ENCODE results near the gene TMEM39A.

- TF ChIP-seq CTCF (tag by site-specific recombination; IDR thresholded peaks at IDR 0.05) (no peak), ZNF274 (IDR thresholded peaks at IDR 0.05; ENCODE audit: low read length) (no peak), ZNF274 (tag by site-specific recombination; IDR thresholded peaks at IDR 0.05; ENCODE audit: borderline replicate concordance) (no peak), ATF2 (tag by site-specific recombination; IDR thresholded peaks at IDR 0.05; ENCODE audit: low read depth) (no peak), BCL11B (tag by site-specific recombination; IDR thresholded peaks at IDR 0.05; ENCODE audit: low read depth) (no peak), ZFP69B (tag by site-specific recombination; IDR thresholded peaks at IDR 0.05) (no peak), YY1 (tag by site-specific recombination; IDR thresholded peaks at IDR 0.05) (no peak), ZNF138 (tag by site-specific recombination; IDR thresholded peaks at IDR 0.05; ENCODE audit: borderline replicate concordance) (no peak), ZNF202 (tag by site-specific recombination; IDR thresholded peaks at IDR 0.05; ENCODE audit: borderline replicate concordance) (no peak), ZNF18 (tag by site-specific recombination; IDR thresholded peaks at IDR 0.05) (no peak), ZNF184 (tag by site-specific recombination; IDR thresholded peaks at IDR 0.05) (no peak), ZNF175 (tag by site-specific recombination; IDR thresholded peaks at IDR 0.05) (no peak)
Observed at GRCh38 chr3:119492810-119493209, 29.4 kb upstream of the TMEM39A start.
